H4 (cell line): ENCODE data around the gene EHMT1. TPM values are rescaled to one million over a fixed set of nuclear protein-coding genes. Genes with fewer than 3 reads are reported as not detected.

Experiments used
- DNase-seq: peaks from one replicate; pipeline ENCODE4 v3.0.0-alpha.2; 2015; ENCODE audit warnings: low spot score
- total RNA-seq: library from RNA; depleted of rRNA; stranded (reverse); fragments of >200 nt; shearing (Covaris generic); gene quantifications from 2 replicates; pipeline ENCODE4 v1.2.3, GENCODE V29; 2014

The EHMT1 gene
- total RNA-seq, 1 experiment from 2014 or later: 18.6 TPM

DNA sequence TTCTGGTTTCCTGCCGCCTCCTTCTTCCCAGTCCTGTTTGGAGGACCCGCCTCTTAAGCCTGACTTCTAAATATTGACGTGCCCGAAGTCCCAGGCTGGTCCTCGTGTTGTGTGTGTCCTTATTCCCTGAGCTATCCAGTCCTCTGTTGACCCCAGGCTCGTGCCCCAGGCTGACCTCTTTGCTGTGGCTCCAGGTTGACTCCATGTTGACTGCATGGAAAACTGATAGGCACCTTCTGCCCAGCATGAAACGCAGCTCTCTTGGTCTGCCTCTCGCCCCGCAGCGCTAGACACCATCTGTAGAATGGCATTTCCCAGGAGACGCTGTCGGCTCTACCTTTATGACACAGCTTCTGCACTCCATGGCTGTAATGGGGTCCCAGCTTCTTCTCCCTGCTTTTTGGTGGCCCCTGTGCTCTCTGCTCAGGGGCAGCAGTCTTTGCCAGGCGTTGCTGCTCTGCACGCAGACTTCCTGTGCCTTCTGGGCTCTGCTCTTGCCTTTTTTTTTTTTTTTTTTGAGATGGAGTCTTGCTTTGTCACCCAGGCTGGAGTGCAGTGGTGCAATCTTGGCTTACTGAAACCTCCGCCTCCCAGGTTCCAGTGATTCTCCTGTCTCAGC is 28.4 kb downstream of the EHMT1 start:
- no peak for DNase-seq

- DNase-seq: no peak
Observed at GRCh38 chr9:137648396-137648795, 29.6 kb downstream of the EHMT1 start.

DNA sequence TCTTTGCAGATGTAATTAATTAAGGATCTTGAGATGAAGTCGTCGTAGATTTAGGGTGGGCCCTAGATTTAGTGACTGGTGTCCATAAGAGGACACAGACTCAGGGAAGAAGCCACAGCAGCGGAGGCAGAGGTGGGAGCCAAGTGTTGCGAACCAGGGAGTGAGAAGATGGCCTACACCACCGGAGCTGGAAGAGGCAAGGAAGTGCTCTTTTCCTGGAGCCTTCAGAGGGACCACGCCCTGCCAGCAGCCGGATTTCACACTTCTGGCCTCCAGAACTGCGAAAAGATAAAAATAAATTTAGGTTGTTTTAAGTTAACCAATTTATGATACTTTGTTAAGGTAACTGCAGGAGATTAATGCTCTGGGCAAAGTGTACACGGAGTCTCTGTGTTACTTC is 30.7 kb downstream of the EHMT1 start:
- no peak for DNase-seq

- no peak for DNase-seq
Observed at GRCh38 chr9:137650259-137650658, 31.5 kb downstream of the EHMT1 start.

GRCh38 chr9:137650779-137651178 is 32.0 kb downstream of the EHMT1 start:
- no peak for DNase-seq

DNA sequence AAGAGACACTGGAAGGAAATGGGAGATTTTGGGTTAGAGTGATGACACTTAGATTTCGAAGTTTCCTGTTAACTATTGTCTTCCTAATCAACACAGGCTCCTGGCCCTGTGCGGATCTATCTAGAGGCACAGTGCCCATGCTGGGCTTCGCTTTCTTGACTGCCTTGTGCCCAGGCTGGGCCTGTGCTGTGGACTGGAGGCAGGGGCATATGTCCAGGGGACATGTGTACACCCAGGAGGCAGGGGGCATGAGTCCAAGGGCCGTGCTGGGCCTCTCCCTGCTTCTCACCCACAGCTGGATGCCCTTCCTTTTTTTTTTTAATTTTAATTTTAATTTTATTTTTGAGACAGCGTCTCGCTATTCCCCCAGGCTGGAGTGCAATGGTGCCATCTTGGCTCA is 37.6 kb downstream of the EHMT1 start:
- DNase-seq: no peak

- no peak for DNase-seq
Observed at GRCh38 chr9:137657606-137658005, 38.8 kb downstream of the EHMT1 start.

DNA sequence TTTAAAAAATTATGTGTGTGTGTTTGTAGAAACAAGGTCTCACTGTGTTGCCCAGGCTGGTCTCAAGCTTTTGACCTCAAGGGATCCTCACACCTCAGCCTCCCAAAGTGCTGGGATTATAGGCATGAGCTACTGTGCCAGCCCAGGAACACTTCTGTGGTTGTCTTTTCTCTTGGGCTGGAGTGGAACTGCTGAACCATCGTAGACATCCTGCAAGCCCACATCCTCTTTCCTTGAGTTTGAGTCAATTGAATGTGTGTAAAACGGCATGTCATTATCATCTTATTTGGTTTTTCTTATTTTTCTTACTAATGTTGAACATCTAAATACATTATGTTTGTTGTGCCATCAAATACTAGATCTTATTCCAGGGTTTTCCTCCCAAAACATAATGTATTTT is 40.0 kb downstream of the EHMT1 start:
- DNase-seq: no peak

DNA sequence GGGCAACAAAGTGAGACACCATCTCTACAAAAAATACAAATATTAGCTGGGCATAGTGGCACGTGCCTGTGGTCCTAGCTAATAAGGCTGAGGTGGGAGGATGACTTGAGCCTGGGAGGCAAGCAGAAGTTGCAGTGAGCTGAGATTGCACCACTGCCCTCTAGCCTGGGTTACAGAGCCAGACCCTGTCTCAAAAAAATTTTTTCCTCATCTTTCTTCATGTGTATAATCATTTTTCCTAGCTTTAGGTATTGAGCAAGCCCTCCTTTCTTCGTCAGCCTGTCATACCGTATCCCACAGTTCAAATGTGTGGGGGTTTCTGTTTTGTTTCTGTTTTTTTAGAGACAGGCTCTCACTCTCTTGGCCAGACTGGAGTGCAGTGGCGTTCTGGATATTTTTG is 41.3 kb downstream of the EHMT1 start:
- no peak for DNase-seq

DNA sequence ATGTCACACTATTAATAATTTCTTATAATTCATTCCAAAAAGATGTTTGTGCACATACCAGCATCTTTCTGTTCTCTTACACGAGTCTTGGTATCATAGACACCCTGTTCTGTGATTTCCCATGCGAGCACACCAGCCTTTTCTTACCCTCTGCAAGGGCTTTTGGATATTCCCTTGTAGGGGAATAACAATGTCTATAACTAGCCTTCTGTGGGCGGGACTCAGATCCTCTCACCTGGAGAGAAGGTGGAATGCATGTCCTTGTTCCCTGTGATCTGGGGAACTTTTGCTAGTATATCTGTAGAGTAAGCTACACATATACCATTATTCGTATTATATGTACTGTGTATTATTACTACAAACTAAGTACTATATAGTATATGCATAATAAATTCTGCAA is 44.8 kb downstream of the EHMT1 start:
- DNase-seq: no peak

DNA sequence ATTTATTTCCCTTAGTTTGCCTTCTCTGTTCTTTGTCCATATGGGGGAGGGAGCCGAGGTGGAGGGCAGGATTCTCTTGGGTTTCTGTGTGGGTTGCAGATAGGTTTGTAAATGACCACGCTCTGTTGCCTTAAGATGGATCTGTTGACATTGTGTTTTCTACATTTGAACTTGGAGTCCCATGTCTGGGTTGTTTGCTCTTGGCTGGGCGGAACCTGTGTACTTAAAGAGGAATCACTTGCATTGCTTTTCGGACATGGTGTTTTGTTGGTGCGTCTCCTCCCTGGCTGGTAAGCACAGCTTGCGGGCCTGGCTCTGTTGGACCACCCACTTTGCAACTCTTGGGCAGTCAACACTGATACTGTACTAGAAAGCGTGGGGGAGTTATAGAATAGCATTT is 45.9 kb downstream of the EHMT1 start:
- DNase-seq: no peak

GRCh38 chr9:137665226-137665625 is 46.4 kb downstream of the EHMT1 start:
- DNase-seq: no peak

- DNase-seq: no peak
Observed at GRCh38 chr9:137665697-137666512, 47.1 kb downstream of the EHMT1 start.

- DNase-seq: no peak
Observed at GRCh38 chr9:137666513-137666822, 47.7 kb downstream of the EHMT1 start.

- no peak for DNase-seq
Observed at GRCh38 chr9:137666955-137667670, 48.3 kb downstream of the EHMT1 start.

DNA sequence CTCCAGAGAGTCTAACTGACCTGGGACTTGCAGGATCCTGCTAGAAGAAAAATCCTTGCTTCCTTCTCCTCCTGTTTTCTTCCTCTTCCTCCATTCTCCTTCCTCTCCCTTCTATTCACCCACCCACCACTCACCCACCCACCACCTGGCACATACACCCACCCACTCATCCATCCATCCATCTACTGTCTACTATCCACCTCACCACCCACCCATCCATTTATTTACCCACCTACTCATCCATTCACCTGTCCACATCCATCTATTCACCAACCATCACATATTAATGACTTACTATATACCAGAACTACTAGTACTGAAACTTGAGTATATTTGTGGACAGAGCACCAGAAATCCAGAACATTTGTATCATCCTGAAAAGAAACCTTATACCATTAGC is 49.4 kb downstream of the EHMT1 start:
- DNase-seq: no peak

DNA sequence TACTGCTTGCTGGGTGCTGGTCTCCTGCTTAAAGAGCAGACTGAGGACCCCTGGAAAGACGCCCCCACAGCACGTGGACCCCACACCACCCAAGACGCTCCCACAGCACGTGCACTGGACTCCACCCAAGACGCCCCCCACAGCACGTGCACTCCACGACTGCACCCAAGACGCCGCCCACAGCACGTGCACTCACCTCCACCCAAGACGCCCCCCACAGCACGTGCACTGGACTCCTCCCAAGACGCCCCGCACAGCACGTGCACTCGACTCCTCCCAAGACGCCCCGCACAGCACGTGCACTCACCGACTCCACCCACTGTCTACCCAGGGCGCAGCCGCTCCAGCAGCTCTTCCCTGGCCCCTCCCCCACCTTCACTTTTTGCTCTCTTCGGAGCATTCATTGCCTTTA is 50.5 kb downstream of the EHMT1 start:
- DNase-seq: no peak

DNA sequence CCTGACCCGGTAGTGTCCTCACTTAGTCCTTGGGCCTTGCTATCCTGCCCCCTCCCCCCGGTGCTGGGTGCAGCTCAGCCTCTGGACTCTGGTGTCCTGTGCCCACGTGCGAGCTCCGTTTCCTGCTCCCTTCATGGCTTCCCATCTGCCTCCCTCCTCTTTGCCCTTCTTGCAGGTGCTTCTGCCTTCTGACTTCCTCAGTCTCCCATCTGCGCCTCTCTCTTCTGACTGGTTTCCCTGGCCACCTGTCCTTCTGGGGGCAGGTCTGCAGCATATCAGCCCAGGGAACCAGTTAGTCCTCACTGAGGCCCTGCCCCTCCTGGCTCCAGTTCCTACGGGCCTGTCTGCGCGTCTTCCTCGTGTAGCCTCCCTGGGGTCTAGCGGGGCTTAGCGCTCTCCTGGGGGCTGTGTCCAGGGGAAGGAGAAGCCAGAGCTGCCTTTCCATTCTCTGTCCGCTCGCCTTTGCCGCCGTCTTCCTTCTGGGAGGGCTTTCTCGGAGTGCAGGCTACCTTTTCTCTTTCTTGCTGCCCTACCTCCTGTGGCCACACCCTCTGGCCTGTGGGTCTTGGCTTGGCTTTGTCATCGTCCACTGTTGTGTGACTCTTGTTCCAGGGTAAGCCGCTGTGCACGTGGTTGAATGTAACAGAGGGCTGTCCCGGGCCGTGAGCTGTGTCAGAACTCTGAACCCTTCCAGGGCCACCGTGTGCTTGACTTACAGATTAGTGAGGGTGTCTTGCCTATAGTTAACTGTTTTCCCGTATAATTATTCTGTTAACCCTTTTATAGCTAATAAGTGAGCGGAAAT is 51.8 kb downstream of the EHMT1 start:
- no peak for DNase-seq

DNA sequence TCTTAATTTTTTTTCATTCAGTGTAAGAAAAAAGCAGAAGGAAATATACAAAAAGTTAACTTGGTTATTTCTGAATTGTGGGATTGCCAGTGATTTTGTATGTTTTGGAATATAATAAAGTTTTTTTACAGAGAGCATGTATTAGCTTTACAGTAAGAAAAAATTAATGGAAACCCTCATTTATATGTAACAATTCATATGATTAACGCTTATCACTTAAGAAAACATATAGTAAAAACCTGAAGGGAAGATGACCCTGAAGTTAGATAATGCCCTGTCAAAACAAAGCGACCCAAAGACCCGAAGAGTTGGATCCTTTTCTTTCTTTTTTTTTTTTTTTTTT is 52.4 kb downstream of the EHMT1 start:
- no peak for DNase-seq

- DNase-seq: no peak
Observed at GRCh38 chr9:137671721-137672120, 52.9 kb downstream of the EHMT1 start.

- DNase-seq: peak; percentile 51
Observed at GRCh38 chr9:137672907-137673791, 54.3 kb downstream of the EHMT1 start.
